Gastrocnemius medialis (tissue), 4 donors: Measurements from ENCODE around the gene PPFIA1.

Source experiments
- CTCF ChIP-seq, 5 experiments: fragments of 450-650 bp in 3 of 5; fragments of 200-600 bp in 2 of 5; sonication (generic) in 2 of 5; IDR thresholded peaks in 4 of 5; conservative IDR thresholded peaks in 1 of 5; 1 replicate in 4 of 5; 2 replicates in 1 of 5; pipeline ENCODE4 v1.5.1; 2016 to 2019; ENCODE audit warnings: antibody characterized with exemption in 5 of 5, mild to moderate bottlenecking in 3 of 5, moderate library complexity in 3 of 5
- POLR2A ChIP-seq, 2 donors: fragments of 450-650 bp; IDR thresholded peaks; one replicate each; pipeline ENCODE4 v1.6.1; 2017; ENCODE audit warnings: antibody characterized with exemption in 2 of 2, mild to moderate bottlenecking in 2 of 2, moderate library complexity in 2 of 2

GRCh38 chr11:70383664-70384565 is 113.4 kb downstream of the PPFIA1 start:
- no peak for TF ChIP-seq POLR2A (IDR thresholded peaks at IDR 0.05)
- no peak for TF ChIP-seq CTCF (IDR thresholded peaks at IDR 0.05 in 4 of 5, conservative IDR thresholded peaks at IDR 0.05 in 1 of 5)
